HCT116 (cell line): ENCODE results near the gene NACC1. TPM values are rescaled to one million over a fixed set of nuclear protein-coding genes. Genes with fewer than 3 reads are reported as not detected.

ENCODE experiments used
- ATAC-seq: fragments of 200-7000 bp; cut with Tn5 transposase; 2 replicates; pipeline ENCODE4 v1.9.1; 2020; ENCODE audit warnings: mild to moderate bottlenecking, moderate library complexity
- BruUV-seq: library from RNA; stranded (reverse); fragments of 400-500 nt; replicated peaks from 2 replicates; lab custom pipeline; 2021; lab: Mats Ljungman, UMichigan
- CTCF ChIA-PET: fragments of 300-600 bp; sonication (Branson Sonifier 250); formaldehyde crosslinking; loops from one replicate; lab custom pipeline; 2021; ENCODE audit warnings: antibody characterized with exemption; lab: Charles Lee
- POLR2A ChIA-PET: fragments of 300-600, 350-600 bp; sonication (Branson Sonifier 250); formaldehyde crosslinking; loops from one replicate; lab custom pipeline; 2021; ENCODE audit warnings: antibody characterized with exemption; lab: Charles Lee
- RAD21 ChIA-PET, 2 experiments: fragments of 300-600 bp; sonication (Branson Sonifier 250); formaldehyde crosslinking; loops; one replicate each; lab custom pipeline; 2023; ENCODE audit warnings: low total read pairs in 2 of 2; ENCODE audit not compliant: uncharacterized antibody in 2 of 2, unreplicated experiment in 2 of 2, low non-redundant PET in 1 of 2; lab: Charles Lee
- DNase-seq: peaks from one replicate; pipeline ENCODE4 v3.0.0-alpha.2; 2010; ENCODE audit warnings: low read depth, low spot score
- H2AFZ ChIP-seq: fragments of 200-600 bp; shearing (Covaris generic), sonication (generic); 2 replicates; pipeline ENCODE4 v1.6.1; 2017; ENCODE audit warnings: low read depth, mixed run types, mixed read lengths, antibody characterized with exemption, low read length; ENCODE audit not compliant: poor library complexity, severe bottlenecking
- H3K27ac ChIP-seq: 2 replicates; pipeline ENCODE4 v1.5.1; 2012; ENCODE audit warnings: low read depth, low read length
- H3K27me3 ChIP-seq: fragments of 200-600 bp; sonication (generic); 2 replicates; pipeline ENCODE4 v1.6.1; 2016; ENCODE audit warnings: mixed run types, low read length, mixed read lengths; ENCODE audit not compliant: insufficient read depth
- H3K36me3 ChIP-seq, 2 experiments: fragments of 200-500 bp in 1 of 2; fragments of 200-600 bp in 1 of 2; sonication (Bioruptor generic) in 1 of 2; sonication (generic) in 1 of 2; 2 replicates each; pipeline versions ENCODE4 v1.5.1 to v1.6.1; 2014 to 2016; ENCODE audit warnings: low read length in 2 of 2, inconsistent platforms in 1 of 2, mixed read lengths in 1 of 2, mixed run types in 1 of 2; ENCODE audit not compliant: insufficient read depth in 2 of 2, control insufficient read depth in 1 of 2
- H3K4me1 ChIP-seq, 2 experiments: fragments of 200-600 bp in 1 of 2; sonication (generic) in 1 of 2; 2 replicates each; pipeline versions ENCODE4 v1.5.1 to v1.6.1; 2012 to 2017; ENCODE audit warnings: low read length in 2 of 2, inconsistent platforms in 1 of 2, mild to moderate bottlenecking in 1 of 2, mixed read lengths in 1 of 2, mixed run types in 1 of 2, moderate library complexity in 1 of 2; ENCODE audit not compliant: insufficient read depth in 2 of 2, control insufficient read depth in 1 of 2
- H3K4me2 ChIP-seq: fragments of 200-600 bp; sonication (generic); 2 replicates; pipeline ENCODE4 v1.6.1; 2017; ENCODE audit warnings: mixed run types, low read length, mixed read lengths
- H3K4me3 ChIP-seq, 2 experiments: fragments of 200-600 bp in 1 of 2; sonication (generic) in 1 of 2; replicated peaks in 1 of 2; 2 replicates each; pipeline ENCODE4 v1.5.1; 2011 to 2016; ENCODE audit warnings: low read length in 2 of 2, control low read depth in 1 of 2, low read depth in 1 of 2, mild to moderate bottlenecking in 1 of 2, mixed read lengths in 1 of 2, mixed run types in 1 of 2
- H3K79me2 ChIP-seq: fragments of 200-600 bp; sonication (generic); 2 replicates; pipeline ENCODE4 v1.6.1; 2017; ENCODE audit warnings: mild to moderate bottlenecking, mixed run types, low read length, moderate library complexity, mixed read lengths; ENCODE audit not compliant: insufficient read depth
- H3K9ac ChIP-seq: fragments of 200-600 bp; sonication (generic); 2 replicates; pipeline ENCODE4 v1.6.1; 2016; ENCODE audit warnings: low read length, mixed read lengths
- H3K9me2 ChIP-seq: fragments of 200-600 bp; sonication (generic), shearing (Covaris generic); 2 replicates; pipeline ENCODE4 v1.6.1; 2017; ENCODE audit warnings: mixed run types, mild to moderate bottlenecking, moderate library complexity; ENCODE audit not compliant: insufficient read depth
- H3K9me3 ChIP-seq, 2 experiments: fragments of 200-500 bp in 1 of 2; fragments of 200-600 bp in 1 of 2; sonication (Bioruptor generic) in 1 of 2; sonication (generic) in 1 of 2; 2 replicates each; pipeline ENCODE4 v1.6.1; 2014 to 2017; ENCODE audit warnings: low read length in 2 of 2, mixed read lengths in 2 of 2, inconsistent platforms in 1 of 2, low read depth in 1 of 2, mild to moderate bottlenecking in 1 of 2, mixed run types in 1 of 2, moderate library complexity in 1 of 2; ENCODE audit not compliant: control insufficient read depth in 1 of 2, insufficient read depth in 1 of 2
- H4K20me1 ChIP-seq: fragments of 200-600 bp; sonication (generic), shearing (Covaris generic); 2 replicates; pipeline ENCODE4 v1.6.1; 2017; ENCODE audit warnings: mixed run types, mild to moderate bottlenecking, moderate library complexity; ENCODE audit not compliant: insufficient read depth
- CBX3 ChIP-seq: IDR thresholded peaks from 2 replicates; pipeline ENCODE4 v1.6.1; 2012; ENCODE audit warnings: low read depth
- CEBPB ChIP-seq: IDR thresholded peaks from 2 replicates; pipeline ENCODE4 v1.6.1; 2012; ENCODE audit warnings: low read depth
- EGR1 ChIP-seq: IDR thresholded peaks from 2 replicates; pipeline ENCODE4 v1.6.1; 2012; ENCODE audit warnings: low read depth
- ELF1 ChIP-seq: IDR thresholded peaks from 2 replicates; pipeline ENCODE4 v1.6.1; 2012; ENCODE audit warnings: low read depth, borderline replicate concordance
- POLR2A ChIP-seq: IDR thresholded peaks from 2 replicates; pipeline ENCODE4 v1.7.0; 2011; ENCODE audit warnings: borderline replicate concordance; ENCODE audit not compliant: insufficient read depth, insufficient read length; ENCODE audit errors: extremely low read depth
- POLR2AphosphoS5 ChIP-seq: IDR thresholded peaks from 2 replicates; pipeline ENCODE4 v1.6.1; 2011; ENCODE audit warnings: mild to moderate bottlenecking, low read depth, low read length, moderate library complexity
- RAD21 ChIP-seq: IDR thresholded peaks from 2 replicates; pipeline ENCODE4 v1.6.1; 2012; ENCODE audit warnings: low read depth, mild to moderate bottlenecking
- SP1 ChIP-seq: IDR thresholded peaks from 2 replicates; pipeline ENCODE4 v1.6.1; 2012; ENCODE audit warnings: low read depth
- SRF ChIP-seq: IDR thresholded peaks from 2 replicates; pipeline ENCODE4 v1.6.1; 2012; ENCODE audit warnings: low read depth
- TCF7L2 ChIP-seq: IDR thresholded peaks from 2 replicates; pipeline ENCODE4 v1.7.0; 2011; ENCODE audit warnings: borderline replicate concordance, inconsistent platforms; ENCODE audit not compliant: insufficient read depth, insufficient read length; ENCODE audit errors: extremely low read depth
- YY1 ChIP-seq: IDR thresholded peaks from 2 replicates; pipeline ENCODE4 v1.6.1; 2011; ENCODE audit warnings: low read length, low read depth, moderate library complexity, mild to moderate bottlenecking; ENCODE audit not compliant: insufficient replicate concordance; ENCODE audit errors: extremely low read depth
- ZNF274 ChIP-seq: fragments of 200-500 bp; sonication (Bioruptor generic); IDR thresholded peaks from 2 replicates; pipeline ENCODE4 v1.6.1; 2014; ENCODE audit warnings: mild to moderate bottlenecking, low read depth, low read length, inconsistent platforms
- intact Hi-C: fragments of 100-400 bp; cut with micrococcal nuclease; formaldehyde crosslinking; loops from 2 replicates; pipeline ENCODE4 v1.10.0; 2022
- total RNA-seq: library from RNA; stranded (reverse); gene quantifications from one replicate; pipeline ENCODE4 v1.2.1, GENCODE V29; 2021; ENCODE audit not compliant: unreplicated experiment
- TF ChIP-seq, protein P1 (sequence below), 3 experiments: fragments of 200-600 bp in 1 of 3; sonication (generic) in 1 of 3; IDR thresholded peaks in 2 of 3; conservative IDR thresholded peaks in 1 of 3; 2 replicates each; pipeline ENCODE4 v1.5.1; 2012 to 2017; ENCODE audit warnings: low read depth in 2 of 3, low read length in 2 of 3, antibody characterized with exemption in 1 of 3, borderline replicate concordance in 1 of 3, control low read depth in 1 of 3, mild to moderate bottlenecking in 1 of 3, mixed read lengths in 1 of 3, mixed run types in 1 of 3, moderate library complexity in 1 of 3; ENCODE audit not compliant: insufficient read depth in 1 of 3
- TF ChIP-seq, protein P2 (sequence below): IDR thresholded peaks from 2 replicates; pipeline ENCODE4 v1.6.1; 2012

Gene NACC1
- total RNA-seq, 1 experiment from 2014 or later, result 181 TPM

DNA sequence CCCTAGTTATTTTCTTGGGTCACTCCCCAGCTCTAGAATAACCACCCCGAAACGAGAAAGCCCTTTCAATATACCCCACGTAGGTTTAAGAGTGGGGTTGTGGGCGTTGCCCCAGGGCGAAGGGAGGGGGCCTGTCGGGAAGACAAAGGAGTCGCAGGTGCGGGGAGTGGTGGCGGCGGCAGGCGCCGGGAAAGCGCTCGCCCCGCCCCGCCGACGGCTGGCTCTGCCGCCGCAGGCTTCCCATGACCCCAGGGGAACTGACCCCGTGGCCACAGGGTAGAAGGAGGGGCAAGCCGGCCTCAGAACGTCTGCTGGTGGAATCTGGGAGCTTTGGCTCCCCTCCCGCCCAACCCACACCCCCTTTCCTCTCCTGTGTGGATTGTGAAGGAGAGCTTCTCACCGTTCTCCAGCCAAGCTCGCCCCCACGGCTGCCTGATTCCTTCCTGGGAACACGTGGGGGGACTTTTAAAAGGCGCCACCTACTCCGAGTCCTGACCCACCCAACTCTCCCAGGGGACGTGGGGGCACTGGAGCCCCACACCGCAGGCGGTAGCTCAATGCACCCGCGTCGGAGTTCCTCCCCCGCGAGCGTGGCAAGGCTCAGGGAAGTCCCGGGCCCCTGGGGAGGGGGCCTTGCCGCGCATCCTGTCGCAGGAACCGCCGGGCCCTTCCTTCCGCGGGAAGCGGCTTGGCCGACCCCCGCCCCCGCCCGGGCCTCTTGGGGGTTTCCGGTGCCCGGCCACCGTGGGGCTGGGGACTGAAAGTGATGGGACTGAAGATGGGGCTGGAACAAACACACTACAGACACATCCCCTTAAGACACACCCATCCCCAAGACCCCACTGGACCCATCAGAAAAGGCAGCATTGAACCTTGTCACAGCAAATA, 37.7 kb downstream of the NACC1 start:
- intact Hi-C loops, result loop anchor here (1.0 to 2.0 kb wide), 2 partner anchors 35 to 79 kb away; no protein-coding TSS in a partner anchor
- peak; percentile 24 for ATAC-seq
- peaks cover 29% of the 10 kb centered on the region for H3K79me2 ChIP-seq

DNA sequence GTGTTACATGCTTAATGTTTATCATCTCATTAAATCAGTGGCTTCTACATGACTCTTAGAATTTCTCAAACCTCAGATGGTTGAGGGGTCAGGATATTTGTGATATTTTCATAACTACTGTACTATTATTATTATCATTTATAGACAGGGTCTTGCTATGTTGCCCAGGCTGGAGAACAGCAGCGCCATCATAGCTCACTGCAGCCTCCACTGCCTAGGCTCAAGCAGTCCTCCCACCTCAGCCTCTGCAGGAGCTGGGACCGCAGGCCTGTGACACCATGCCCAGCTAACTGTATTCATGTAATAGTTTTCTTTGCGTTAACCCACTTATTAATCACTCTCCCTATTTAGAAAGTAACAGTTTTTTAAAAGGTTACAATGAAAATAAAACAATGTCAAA, 41.6 kb downstream of the NACC1 start:
- POLR2A ChIA-PET, result interaction anchor here (1.2 kb wide), 1 partner anchor 10 kb away, joined by 4 read pairs; no protein-coding TSS in a partner anchor
- RAD21 ChIA-PET, result no interaction called here
- Histone ChIP-seq H4K20me1 (no peaks in the 10 kb centered on the region), H3K4me2 (no peak overlapping the region), H3K9ac (no peak overlapping the region), H3K4me1 (peaks cover 66 to 88% of the 10 kb centered on the region in 2 experiments), H3K4me3 (no peak overlapping the region), H3K9me3 (no peaks in the 10 kb centered on the region), H3K36me3 (no peaks in the 10 kb centered on the region), H3K9me2 (no peaks in the 10 kb centered on the region), H3K79me2 (peaks cover 12% of the 10 kb centered on the region), H3K27me3 (no peaks in the 10 kb centered on the region), H2AFZ (no peak overlapping the region), H3K27ac (no peak overlapping the region)
- TF ChIP-seq ZNF274 (no peak), POLR2AphosphoS5 (no peak), ELF1 (no peak), EGR1 (no peak), CBX3 (no peak), SRF (no peak), SP1 (no peak), CEBPB (no peak), POLR2A (no peak), RAD21 (no peak), YY1 (no peak)
- TF ChIP-seq, protein P1, sequence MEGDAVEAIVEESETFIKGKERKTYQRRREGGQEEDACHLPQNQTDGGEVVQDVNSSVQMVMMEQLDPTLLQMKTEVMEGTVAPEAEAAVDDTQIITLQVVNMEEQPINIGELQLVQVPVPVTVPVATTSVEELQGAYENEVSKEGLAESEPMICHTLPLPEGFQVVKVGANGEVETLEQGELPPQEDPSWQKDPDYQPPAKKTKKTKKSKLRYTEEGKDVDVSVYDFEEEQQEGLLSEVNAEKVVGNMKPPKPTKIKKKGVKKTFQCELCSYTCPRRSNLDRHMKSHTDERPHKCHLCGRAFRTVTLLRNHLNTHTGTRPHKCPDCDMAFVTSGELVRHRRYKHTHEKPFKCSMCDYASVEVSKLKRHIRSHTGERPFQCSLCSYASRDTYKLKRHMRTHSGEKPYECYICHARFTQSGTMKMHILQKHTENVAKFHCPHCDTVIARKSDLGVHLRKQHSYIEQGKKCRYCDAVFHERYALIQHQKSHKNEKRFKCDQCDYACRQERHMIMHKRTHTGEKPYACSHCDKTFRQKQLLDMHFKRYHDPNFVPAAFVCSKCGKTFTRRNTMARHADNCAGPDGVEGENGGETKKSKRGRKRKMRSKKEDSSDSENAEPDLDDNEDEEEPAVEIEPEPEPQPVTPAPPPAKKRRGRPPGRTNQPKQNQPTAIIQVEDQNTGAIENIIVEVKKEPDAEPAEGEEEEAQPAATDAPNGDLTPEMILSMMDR (IDR thresholded peaks at IDR 0.05 in 2 of 3, conservative IDR thresholded peaks at IDR 0.05 in 1 of 3; ENCODE audit: borderline replicate concordance in 1 of 3, insufficient read depth in 1 of 3, low read depth in 2 of 3, low read length in 2 of 3), result no peak
- intact Hi-C loops, result no loop called here
- no TSS peak for BruUV-seq
- ATAC-seq (no peak), DNase-seq (no peak)
- CTCF ChIA-PET, result no interaction called here

More for the DNA sequence above, 37.7 kb downstream of the NACC1 start:
- Histone ChIP-seq H3K9me3 (no peaks in the 10 kb centered on the region), H4K20me1 (peaks cover 12% of the 10 kb centered on the region; the same call in 1 of the 2 replicates), H3K4me3 (peak overlapping the region; percentile 81 to 94), H3K36me3 (peaks cover 0 to 12% of the 10 kb centered on the region in 2 experiments; a peak in 2 of 4 replicates), H3K9ac (peak overlapping the region; percentile 96), H3K9me2 (no peaks in the 10 kb centered on the region), H3K4me2 (peak overlapping the region; percentile 100), H3K4me1 (peaks cover 33 to 67% of the 10 kb centered on the region in 2 experiments), H2AFZ (no peak overlapping the region), H3K27ac (peak overlapping the region; percentile 99), H3K27me3 (no peaks in the 10 kb centered on the region)
- TF ChIP-seq ELF1, result no peak
- TF ChIP-seq POLR2A, result peak; percentile 20
- peak; percentile 3 for TF ChIP-seq POLR2AphosphoS5
- no peak for TF ChIP-seq SRF
- peak; percentile 80 for TF ChIP-seq TCF7L2
- TF ChIP-seq, protein P2, sequence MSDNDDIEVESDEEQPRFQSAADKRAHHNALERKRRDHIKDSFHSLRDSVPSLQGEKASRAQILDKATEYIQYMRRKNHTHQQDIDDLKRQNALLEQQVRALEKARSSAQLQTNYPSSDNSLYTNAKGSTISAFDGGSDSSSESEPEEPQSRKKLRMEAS, result no peak
- BruUV-seq, result no TSS peak
- DNase-seq, result no peak
- POLR2A ChIA-PET, result interaction anchor here (0.6 to 4.6 kb wide), 15 partner anchors 9 to 190 kb away, joined by 3 to 63 read pairs (median 4); partner anchors contain the start of gene NACC1
- CTCF ChIA-PET, result interaction anchor here (0.6 to 1.7 kb wide), 7 partner anchors 14 to 107 kb away, joined by 3 to 5 read pairs (median 4); no protein-coding TSS in a partner anchor
- RAD21 ChIA-PET, result interaction anchor here in 1 of 2 experiments (1.1 kb wide), 1 partner anchor 106 kb away, joined by 3 read pairs; no protein-coding TSS in a partner anchor
